Middle frontal gyrus (tissue), 1 donor: ENCODE results near the gene CBFA2T2.
"Not testable (repeated sequence)": the region's sequence is repeated elsewhere in the genome, so short reads cannot be mapped to it uniquely, and the experiment has no call there.

ENCODE experiments used
- DNase-seq: peaks from one replicate; pipeline ENCODE4 v3.0.0-alpha.2; 2015; ENCODE audit warnings: low spot score; ENCODE audit errors: extremely low spot score

The CBFA2T2 gene

DNA sequence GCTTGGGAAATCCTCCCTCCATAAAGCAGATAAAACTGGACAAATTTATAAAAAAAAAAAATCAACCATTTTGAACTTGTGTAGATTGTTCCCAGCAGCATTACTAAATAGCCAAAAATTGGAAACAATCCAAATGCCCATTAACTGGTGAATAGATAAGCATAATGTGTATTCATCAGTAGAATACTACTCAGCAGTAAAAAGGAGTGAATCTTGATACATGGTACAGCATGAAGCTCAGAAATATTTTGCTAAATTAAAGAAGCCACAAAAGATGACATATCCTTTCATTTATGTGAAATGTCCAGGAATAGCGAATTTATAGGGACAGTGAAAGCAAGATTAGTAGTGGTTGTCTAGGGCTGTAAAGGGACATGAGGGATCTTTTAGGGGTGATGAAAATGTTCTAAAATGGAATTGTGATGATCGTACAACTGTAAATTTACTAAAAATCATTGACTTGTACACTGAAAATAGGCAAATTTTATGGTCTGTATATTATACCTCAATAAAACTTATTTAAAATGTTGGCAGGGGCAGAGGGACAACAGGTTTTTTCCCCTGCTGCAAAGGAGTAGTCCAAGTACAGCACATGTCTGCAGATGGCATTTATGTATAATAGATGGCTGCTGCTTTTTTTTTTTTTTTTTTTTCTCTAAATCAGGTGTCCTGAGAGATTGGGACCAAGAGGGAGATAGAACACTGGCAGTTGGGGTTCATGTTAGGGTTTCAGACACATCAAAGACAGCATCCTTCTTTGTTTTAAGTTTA lies 59.5 kb downstream of the CBFA2T2 start:
- DNase-seq: no peak

GRCh38 chr20:33551778-33552177 lies 61.9 kb downstream of the CBFA2T2 start:
- DNase-seq: no peak

DNA sequence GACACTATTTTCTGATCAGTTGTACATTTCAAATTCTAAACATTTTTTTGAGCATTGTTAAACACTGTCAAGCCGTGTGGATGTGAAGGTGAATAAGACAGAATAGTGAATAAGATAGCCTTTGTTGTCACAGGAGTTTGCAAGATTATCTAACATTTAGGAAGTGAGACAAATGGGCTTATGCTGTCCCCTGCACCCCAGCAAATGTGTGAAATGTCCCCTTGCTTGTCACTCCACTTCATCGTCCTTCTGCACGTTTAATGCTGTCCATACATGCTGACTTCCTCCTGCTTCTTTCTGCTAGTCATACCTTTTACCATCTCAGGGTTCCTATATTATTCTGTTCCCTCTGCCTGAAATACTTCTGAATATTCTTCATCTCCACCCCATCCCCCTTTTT lies 62.6 kb downstream of the CBFA2T2 start:
- no peak for DNase-seq

DNA sequence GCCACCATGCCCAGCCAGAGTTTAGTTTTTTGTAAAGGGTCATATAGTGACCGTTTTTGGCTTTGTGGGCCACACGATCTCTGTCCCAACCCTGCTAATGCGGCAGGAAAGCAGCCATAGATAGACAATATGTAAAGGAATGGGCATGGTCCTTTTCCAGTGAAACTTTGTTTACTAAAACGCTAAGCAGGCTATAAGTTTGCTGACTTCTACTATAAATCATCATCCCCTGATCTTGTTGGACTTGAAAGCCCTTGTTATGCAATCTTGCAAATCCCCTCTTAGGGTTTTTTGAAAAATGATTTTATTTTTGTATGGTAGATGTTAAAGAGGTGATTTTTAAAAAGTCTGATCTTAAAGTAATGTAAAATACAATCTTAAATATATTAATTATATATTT lies 63.6 kb downstream of the CBFA2T2 start:
- no peak for DNase-seq

DNA sequence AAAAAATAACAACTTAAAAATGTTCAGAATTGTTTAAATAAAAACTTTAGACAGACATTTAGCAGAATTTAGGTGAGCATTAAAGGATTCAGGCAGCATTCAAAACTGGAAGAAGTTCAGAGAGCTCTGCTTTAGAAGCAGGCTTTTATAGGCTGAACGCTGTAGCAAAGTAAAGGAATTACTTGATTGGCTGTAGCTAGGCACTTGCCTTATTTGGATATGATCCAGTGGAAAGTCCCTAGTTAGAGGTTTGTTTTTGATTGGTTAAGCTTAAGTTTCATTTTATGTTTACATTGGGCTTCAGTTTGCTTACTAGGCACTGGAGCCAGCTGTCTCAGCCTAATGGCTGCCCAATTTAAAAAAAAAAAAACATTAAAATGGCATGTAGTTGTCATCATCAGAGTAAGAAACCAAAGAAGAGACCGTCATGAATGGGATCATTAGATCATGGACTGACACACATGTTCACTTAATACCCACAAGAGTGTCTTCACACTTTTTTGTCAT lies 65.1 kb downstream of the CBFA2T2 start:
- DNase-seq: peak; percentile 47

- no peak for DNase-seq
These were observed 65.9 kb downstream of the CBFA2T2 start for GRCh38 chr20:33555755-33556154.

GRCh38 chr20:33556246-33556645 lies 66.3 kb downstream of the CBFA2T2 start:
- DNase-seq: no peak

GRCh38 chr20:33558348-33559144 lies 68.7 kb downstream of the CBFA2T2 start:
- DNase-seq: no peak

GRCh38 chr20:33559212-33559611 lies 69.3 kb downstream of the CBFA2T2 start:
- DNase-seq: no peak

GRCh38 chr20:33560026-33560425 lies 70.1 kb downstream of the CBFA2T2 start:
- no peak for DNase-seq

DNA sequence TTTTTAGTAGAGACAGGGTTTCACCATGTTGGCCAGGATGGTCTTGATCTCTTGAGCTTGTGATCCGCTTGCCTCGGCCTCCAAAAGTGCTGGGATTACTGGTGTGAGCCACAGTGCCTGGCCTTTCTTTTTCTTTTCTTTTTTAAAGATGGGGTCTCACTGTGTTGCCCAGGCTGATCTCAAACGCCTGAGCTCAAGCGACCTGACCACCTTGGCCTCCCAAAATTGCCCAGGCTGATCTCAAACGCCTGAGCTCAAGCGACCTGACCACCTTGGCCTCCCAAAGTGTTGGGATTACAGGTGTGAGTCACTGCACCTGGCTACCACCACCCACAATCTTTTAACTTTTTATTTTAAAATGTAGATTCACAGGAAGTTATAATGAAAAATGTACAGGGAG lies 71.2 kb downstream of the CBFA2T2 start:
- not testable (repeated sequence) for DNase-seq

- no peak for DNase-seq
These were observed 72.1 kb downstream of the CBFA2T2 start for GRCh38 chr20:33561692-33562601.

- DNase-seq: no peak
These were observed 73.9 kb downstream of the CBFA2T2 start for GRCh38 chr20:33563788-33564187.

DNA sequence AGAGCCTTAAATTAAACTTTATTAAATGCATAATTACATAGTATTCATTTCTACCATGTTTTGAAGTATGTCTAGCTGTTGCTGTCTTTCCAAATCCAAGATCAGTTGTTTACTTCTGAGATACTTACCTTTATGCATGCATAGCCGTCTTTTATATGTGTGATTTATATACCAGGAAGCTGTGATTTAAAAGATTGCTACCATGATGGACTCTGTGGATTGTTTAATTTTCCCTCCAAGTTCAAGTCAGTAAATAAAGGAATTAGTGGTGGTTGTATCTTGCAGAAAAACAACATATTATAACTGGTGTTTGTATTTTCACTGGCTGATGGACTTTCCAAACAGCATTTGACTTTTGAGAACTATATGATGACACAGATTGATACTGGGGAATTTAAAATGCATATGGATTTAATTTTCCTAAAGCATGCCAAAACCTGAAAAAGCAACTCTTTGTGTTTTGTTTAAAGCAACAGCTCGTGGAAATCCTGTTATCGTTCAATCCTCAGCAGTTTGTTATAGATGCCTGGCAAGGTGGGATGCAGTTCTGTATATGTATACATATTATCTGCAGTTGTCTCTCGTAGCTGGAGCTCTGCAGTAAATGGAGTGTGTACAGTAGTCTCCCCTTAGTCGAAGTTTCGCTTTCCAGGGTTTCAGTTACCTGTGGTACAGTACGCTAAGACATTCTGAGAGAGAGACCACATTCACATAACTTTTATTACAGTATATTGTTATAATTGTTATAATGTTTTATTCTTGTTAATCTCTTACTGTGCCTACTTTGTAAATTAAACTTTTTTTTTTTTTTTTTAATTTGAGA lies 77.1 kb downstream of the CBFA2T2 start:
- DNase-seq: no peak

DNA sequence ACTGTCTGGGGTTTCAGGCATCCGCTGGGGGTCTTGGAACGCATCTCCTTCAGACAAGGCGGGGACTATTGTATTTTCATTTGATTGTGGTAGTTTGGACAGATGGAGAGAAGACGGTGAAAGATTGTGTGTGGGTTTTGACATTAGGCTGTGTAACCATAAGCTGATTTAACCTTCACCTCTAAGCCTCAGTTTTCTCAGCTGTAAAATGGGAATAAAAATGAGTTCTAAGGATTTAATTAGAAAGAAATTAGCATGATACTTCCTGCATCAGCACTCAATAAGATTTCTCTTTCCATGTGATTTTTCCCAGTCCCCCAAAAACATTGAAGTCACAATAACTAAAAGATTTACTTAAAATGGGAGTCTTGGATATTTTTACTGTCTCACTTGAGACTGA lies 78.1 kb downstream of the CBFA2T2 start:
- DNase-seq: no peak

DNA sequence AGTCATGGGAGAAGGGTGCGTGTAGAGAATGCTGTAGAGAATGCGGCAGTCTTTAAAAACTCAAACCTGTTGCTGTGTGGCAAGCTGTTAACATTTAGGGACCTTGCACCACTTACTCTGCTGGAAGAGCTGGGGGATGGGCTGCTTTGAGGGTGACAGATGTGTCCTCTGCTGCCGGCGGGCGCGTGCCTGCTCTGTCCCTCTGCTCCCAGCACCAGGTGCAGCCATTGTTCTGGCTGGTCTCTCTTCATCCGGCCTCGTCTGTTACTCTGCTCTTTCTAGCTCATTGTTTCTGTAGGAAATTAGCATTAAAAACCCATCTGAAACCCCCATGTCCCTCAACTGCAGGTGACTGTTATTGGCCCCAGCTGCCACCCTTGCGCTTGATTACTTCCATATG lies 78.5 kb downstream of the CBFA2T2 start:
- no peak for DNase-seq

DNA sequence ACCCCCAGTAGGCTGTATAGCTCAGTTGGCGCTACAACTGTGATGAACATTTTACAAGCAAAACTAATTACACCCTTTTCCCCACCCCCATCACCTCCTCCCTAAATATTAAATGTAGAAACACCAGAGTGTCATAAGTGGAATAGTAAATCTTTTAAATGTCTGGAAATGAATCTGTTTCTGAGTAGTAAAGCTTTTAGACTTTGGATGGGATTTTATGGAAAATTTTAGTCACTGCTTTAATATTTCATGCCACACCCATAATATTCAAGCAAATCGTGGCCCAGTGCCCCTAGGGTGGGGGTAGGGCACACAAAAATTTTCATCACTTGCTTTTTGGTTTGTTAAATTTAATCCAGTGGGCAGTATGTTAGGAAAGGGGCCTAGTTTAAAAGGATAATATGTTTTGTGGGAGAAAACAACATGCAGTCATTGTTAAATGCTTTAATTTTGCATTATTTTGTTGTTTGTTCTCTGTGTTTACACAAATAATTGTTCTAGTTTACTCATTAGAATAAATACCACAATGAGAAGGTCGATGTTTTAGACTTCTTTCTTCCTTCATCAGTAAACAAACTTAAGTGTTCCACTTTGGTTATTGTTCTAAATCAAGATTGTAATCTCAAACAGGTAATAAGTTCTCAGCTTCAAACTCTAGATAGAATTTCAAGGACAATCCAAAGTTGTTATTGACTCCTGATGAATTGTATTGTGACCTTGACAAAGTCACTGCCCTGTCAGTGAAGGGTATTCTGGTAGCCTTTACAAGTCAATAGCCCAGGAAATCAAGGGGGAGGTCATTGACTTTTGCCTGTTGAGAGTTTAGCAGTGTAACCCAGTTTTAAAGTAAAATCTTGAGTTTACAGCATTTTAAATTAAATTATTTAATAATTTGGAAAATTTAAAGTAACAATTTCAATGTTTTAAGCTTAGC lies 79.2 kb downstream of the CBFA2T2 start:
- DNase-seq: no peak

GRCh38 chr20:33569802-33570391 lies 80.0 kb downstream of the CBFA2T2 start:
- DNase-seq: no peak

DNA sequence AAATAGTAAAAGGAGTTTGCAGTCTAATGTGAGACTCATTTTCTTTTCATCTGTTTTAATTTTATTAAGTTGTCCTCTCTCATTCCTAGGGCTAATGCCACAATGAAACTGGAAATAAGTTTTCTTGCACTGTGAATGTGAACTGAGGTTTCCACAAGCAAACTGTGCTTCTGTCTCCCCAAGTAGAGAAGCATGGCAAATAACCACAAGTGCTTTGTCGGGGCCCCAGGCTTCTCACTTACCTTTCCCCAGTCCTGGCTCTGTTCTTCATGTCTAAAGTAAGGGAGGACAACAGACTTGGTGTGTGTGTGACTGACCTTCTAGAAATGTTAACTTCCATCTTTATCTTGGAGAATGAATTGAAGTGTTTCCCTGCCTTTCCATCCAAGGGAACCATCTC lies 80.8 kb downstream of the CBFA2T2 start:
- no peak for DNase-seq
